H7 (cell line): ENCODE data around the gene TLCD3B. TPM values are rescaled to one million over a fixed set of nuclear protein-coding genes. Genes with fewer than 3 reads are reported as not detected.

Experiments
- DNase-seq: peaks from one replicate; pipeline ENCODE4 v3.0.0; 2012
- H3K27me3 ChIP-seq: 2 replicates; pipeline ENCODE4 v1.6.0; 2011; ENCODE audit warnings: mild to moderate bottlenecking, low read length; ENCODE audit not compliant: control insufficient read depth, insufficient read depth
- H3K36me3 ChIP-seq: replicated peaks from 2 replicates; pipeline ENCODE4 v1.5.1; 2011; ENCODE audit warnings: low read length; ENCODE audit not compliant: control insufficient read depth, insufficient read depth
- H3K4me3 ChIP-seq: 2 replicates; pipeline ENCODE4 v1.5.1; 2011; ENCODE audit warnings: low read depth, mild to moderate bottlenecking, control low read depth, low read length, moderate library complexity; ENCODE audit not compliant: insufficient read depth
- total RNA-seq: library from RNA; depleted of rRNA; stranded (reverse); fragments of >200 nt; shearing (Covaris generic); gene quantifications from 2 replicates; pipeline ENCODE4 v1.2.3, GENCODE V29; 2014

Gene TLCD3B
- total RNA-seq, 1 experiment from 2014 or later: 3.0 TPM

- peak; percentile 100 for DNase-seq
- H3K4me3 ChIP-seq: peak within 1 kb of the TSS; percentile 81
- no peaks in the 10 kb centered on the region for H3K27me3 ChIP-seq
- peaks cover 3% of the 10 kb centered on the region for H3K36me3 ChIP-seq
These were observed 34.9 kb downstream of the TLCD3B start, which contains the start of gene INO80E for GRCh38 chr16:29995911-29996765. INO80E (plus strand) TSS chr16:29996241; CDS start chr16:29996311, 70 bp downstream.

GRCh38 chr16:29995324-29995910 lies 35.7 kb downstream of the TLCD3B start, which contains the start of gene HIRIP3:
HIRIP3 (minus strand) TSS chr16:29995617; CDS start chr16:29995605, 12 bp downstream.
- DNase-seq: peak; percentile 95
- H3K36me3 ChIP-seq: peaks cover 4% of the 10 kb centered on the region
- no peaks in the 10 kb centered on the region for H3K27me3 ChIP-seq
- peak within 1 kb of the TSS; percentile 81 for H3K4me3 ChIP-seq

GRCh38 chr16:29994600-29995323 lies 36.3 kb downstream of the TLCD3B start:
- Histone ChIP-seq H3K4me3 (peak overlapping the region; percentile 81), H3K36me3 (peaks cover 4% of the 10 kb centered on the region), H3K27me3 (no peaks in the 10 kb centered on the region)
- peak; percentile 98 for DNase-seq

GRCh38 chr16:29993903-29994599 lies 37.0 kb downstream of the TLCD3B start:
- H3K4me3 ChIP-seq: no peak overlapping the region
- no peak for DNase-seq
- H3K36me3 ChIP-seq: peaks cover 4% of the 10 kb centered on the region
- no peaks in the 10 kb centered on the region for H3K27me3 ChIP-seq

- H3K36me3 ChIP-seq: peaks cover 4% of the 10 kb centered on the region
- DNase-seq: no peak
- H3K27me3 ChIP-seq: no peaks in the 10 kb centered on the region
- no peak overlapping the region for H3K4me3 ChIP-seq
These were observed 37.7 kb downstream of the TLCD3B start for GRCh38 chr16:29993191-29993902.

- DNase-seq: no peak
- H3K36me3 ChIP-seq: peaks cover 4% of the 10 kb centered on the region
- H3K27me3 ChIP-seq: no peaks in the 10 kb centered on the region
- H3K4me3 ChIP-seq: no peak overlapping the region
These were observed 38.6 kb downstream of the TLCD3B start for GRCh38 chr16:29992344-29992967.

- no peaks in the 10 kb centered on the region for H3K27me3 ChIP-seq
- peak; percentile 57 for DNase-seq
- H3K4me3 ChIP-seq: no peak overlapping the region
- H3K36me3 ChIP-seq: peaks cover 5% of the 10 kb centered on the region
These were observed 39.5 kb downstream of the TLCD3B start for GRCh38 chr16:29991571-29991904.

GRCh38 chr16:29990883-29991570 lies 40.0 kb downstream of the TLCD3B start:
- no peaks in the 10 kb centered on the region for H3K27me3 ChIP-seq
- H3K36me3 ChIP-seq: peaks cover 7% of the 10 kb centered on the region
- DNase-seq: no peak
- no peak overlapping the region for H3K4me3 ChIP-seq

GRCh38 chr16:29990034-29990433 lies 41.0 kb downstream of the TLCD3B start:
- Histone ChIP-seq H3K4me3 (no peak overlapping the region), H3K36me3 (peaks cover 16% of the 10 kb centered on the region), H3K27me3 (no peaks in the 10 kb centered on the region)
- no peak for DNase-seq

GRCh38 chr16:29989111-29989858 lies 41.8 kb downstream of the TLCD3B start:
- DNase-seq: no peak
- Histone ChIP-seq H3K36me3 (peaks cover 22% of the 10 kb centered on the region), H3K27me3 (no peaks in the 10 kb centered on the region), H3K4me3 (no peak overlapping the region)

GRCh38 chr16:29988346-29989075 lies 42.6 kb downstream of the TLCD3B start:
- no peaks in the 10 kb centered on the region for H3K27me3 ChIP-seq
- DNase-seq: peak; percentile 30
- H3K36me3 ChIP-seq: peaks cover 26% of the 10 kb centered on the region
- no peak overlapping the region for H3K4me3 ChIP-seq
